GM18868 (cell line): ENCODE data around the gene KCNB1.

Source experiments
- ATAC-seq: cut with Tn5 transposase; IDR thresholded peaks from one replicate; pipeline ENCODE4 v1.9.1; 2021; ENCODE audit warnings: mild to moderate bottlenecking, moderate library complexity; ENCODE audit not compliant: unreplicated experiment

Gene KCNB1

DNA sequence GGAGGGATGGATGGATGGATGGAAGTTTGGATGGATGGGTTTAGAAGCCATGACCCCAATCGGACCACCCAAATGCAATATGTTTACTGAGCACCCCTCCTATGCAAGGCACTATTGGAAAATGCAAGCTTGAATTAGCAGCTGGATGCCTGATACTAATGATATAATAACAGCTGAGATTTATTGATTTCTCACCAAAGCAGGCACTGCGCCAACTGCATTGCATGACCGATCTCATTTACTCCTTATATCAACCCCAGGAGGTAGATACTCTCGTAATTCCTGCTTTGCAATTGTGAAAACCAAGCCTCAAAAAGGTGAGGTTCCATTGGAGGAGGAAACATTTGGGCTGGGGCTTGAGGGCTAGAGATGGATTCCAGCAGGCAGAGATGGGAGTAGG is 89.7 kb downstream of the KCNB1 start:
- no peak for ATAC-seq

DNA sequence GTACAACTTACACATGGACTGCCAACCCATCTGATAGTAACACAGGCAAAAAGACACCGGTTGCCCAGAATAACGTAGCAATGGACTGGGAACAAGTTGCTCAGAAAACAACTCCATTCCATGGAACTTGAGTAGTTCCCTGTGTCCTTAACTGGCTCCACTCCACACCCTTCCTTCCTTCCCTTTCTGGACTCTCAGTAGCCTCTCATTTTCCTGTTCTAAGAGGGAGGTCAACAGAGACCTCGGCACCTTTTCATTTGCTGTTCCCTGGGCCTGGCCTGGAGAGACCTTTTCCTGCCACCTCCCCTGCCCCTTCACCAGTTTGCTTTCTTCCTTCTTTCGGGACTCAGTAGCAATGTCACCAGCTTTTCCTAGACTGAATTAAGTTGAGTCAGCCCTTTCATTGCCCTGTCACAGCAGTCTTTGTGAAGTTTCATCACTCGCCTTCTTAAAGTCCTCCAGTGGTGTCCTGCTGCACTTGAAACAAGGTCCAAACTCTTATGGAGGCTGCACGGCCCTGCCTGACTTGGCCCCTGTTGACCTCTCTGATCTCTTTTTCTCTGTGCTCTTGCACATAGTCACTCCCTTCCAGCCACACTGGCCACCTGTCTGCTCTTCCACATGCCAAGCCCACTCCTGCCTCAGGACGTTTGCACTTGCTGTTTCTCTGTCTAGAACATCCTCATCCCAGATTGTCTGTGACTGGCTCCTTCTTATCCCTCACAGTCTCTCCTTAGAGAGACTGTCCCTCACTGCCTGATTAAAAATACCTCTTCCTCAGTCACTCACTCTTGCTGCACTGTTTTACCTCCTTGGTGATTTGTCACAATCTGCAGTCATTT is 90.8 kb downstream of the KCNB1 start:
- no peak for ATAC-seq

DNA sequence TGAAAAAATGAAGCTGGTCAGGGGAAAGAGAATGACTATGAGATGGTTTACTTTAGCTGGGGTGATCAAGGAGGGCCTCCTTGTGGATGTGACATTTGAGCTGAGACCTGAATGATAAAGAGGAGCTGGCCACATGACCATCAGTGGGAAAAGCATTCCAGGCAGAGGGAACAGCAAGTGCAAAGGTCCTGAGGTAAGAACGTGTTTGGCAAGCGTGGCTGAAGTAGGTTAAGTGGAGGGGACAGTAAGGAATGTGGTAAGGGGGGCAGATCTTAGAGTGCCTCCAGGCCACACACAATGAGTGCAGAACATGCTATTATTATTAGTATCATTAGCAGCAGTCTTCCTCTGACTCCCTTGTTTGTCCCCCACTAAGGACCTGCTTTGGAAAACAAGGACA is 92.6 kb downstream of the KCNB1 start:
- no peak for ATAC-seq

DNA sequence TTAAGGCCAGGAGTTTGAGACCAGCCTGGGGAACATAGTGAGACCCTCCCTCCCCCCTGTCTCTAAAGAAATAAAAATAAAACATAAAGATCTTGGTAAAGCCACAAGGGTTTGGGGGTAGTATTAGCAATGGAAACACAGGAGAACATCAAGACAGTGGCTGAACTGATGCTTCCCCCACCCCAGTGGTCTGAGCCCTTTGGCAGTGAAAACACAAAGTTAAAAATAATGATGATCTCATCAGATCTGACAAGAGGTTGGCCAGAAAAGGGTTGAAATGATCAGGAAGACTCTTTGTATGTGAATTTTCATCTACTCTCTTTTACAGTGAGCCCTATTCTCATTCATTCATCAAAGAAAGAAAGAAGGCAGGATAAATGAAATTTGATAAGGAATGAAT is 93.7 kb downstream of the KCNB1 start:
- no peak for ATAC-seq

DNA sequence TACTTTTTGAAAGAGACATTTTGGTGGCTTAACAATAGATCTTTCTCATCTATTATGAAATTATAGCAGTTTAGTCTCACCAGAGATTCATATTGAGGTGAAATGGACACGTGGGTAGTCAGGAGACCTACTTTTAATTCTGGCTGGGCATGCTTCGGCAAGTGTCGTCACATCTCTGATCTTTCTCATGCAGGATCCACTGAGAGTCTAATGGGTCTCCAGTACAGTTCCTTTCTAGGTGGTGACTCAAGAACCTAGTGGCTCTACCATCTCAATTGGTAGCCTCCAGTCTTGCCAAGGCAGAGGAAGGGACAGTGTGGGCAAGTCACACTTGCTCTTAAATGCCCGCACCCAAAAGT is 94.9 kb downstream of the KCNB1 start:
- no peak for ATAC-seq

DNA sequence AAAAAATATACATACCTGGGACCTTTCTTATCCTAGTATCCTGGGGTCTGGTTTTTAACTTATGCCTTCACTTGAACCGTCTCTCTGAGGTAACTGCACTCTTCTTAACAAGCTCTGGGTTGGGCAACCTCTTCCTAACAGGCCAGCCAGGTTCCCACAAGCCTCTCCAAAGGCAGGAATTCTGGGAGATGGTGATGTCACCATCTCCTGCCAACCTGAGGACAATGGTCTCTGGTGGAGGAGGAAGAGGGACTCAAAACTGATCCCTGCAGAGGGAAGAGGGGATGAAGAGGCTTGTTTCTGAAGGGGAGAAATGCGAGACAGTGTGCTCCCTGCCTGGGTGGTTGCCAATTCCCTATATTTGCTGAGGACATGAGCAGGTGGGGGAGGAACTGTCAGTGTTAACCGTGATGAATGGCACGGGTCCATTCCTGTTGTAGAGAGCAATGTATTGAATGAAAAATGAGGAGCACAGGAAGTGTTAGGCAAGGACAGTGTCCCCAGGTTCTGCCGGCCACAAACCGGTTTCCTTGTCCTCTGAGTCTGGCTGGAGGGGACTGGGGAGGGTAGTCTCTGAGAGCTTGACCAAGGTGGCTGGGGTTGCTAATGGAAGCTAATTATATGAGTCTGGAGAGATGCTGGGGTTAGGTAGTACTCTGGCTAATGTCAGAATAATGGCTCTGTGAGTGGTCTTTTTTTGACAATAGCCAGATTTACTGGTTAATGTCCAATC is 95.5 kb downstream of the KCNB1 start:
- ATAC-seq = no peak

DNA sequence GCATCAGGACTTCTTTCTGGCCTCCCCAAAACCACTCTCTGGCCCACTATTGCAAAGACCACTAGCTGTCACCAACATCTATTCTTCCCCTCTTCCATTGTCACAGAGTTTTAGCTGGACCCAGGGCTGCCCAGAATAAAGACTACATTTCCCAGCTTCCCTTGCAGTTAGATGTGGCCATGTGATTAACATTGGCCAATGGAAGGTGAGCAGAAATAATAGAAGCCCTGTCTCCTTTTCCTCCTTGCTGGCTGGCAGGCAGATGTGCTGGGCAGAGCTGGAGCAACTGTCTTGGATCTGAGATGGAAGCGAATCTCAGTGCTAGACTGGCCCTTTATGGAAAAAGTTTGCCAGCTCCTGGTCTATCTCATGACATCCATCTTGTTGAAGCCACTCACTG is 97.0 kb downstream of the KCNB1 start:
- no peak for ATAC-seq

DNA sequence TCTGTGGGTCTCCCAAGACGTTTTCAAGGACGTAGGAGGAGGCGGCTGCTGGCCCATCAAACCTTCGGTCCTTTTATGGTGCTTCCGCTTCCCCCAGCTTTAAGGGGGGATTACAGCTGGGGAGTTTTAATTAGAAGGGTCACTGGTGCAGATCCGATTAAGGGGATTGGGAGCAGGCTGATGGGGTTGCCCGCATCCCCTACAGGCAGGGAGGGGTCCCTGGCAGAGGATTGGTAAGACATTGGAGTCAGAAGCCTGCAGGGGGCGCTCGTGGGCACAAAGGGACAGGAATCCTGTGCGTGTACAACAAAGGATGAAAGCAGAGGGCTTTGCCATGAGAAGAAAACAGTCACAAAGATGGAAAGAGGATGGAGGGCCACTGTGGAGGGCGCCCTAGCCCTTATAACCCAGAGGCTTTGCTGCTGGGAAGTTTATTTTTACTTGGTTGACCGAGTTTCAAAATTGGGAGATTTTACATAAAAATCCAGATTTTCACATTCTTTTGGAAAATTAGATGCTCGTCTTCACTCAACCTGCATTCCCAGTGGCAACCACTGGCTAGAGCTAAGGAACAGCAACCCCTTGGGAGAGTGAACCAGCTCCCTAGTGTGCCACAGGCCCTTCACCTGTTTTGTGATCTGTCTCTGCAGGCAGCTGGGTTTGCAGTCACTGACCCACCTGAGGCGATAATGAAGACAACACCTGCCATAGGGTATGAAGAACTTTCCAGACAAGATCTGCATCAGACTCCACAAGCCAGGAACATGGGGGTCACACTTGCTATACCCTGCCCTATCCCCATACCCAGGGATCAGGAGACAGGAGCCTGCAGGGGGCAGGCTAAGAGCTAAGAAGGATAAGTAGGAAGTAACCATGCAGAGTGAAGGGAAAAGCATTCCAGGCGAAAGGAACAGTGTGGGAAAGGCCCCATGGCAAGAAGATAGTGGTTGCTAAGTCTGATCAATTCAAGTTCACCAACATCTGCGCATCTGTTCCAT is 97.7 kb downstream of the KCNB1 start:
- no peak for ATAC-seq

DNA sequence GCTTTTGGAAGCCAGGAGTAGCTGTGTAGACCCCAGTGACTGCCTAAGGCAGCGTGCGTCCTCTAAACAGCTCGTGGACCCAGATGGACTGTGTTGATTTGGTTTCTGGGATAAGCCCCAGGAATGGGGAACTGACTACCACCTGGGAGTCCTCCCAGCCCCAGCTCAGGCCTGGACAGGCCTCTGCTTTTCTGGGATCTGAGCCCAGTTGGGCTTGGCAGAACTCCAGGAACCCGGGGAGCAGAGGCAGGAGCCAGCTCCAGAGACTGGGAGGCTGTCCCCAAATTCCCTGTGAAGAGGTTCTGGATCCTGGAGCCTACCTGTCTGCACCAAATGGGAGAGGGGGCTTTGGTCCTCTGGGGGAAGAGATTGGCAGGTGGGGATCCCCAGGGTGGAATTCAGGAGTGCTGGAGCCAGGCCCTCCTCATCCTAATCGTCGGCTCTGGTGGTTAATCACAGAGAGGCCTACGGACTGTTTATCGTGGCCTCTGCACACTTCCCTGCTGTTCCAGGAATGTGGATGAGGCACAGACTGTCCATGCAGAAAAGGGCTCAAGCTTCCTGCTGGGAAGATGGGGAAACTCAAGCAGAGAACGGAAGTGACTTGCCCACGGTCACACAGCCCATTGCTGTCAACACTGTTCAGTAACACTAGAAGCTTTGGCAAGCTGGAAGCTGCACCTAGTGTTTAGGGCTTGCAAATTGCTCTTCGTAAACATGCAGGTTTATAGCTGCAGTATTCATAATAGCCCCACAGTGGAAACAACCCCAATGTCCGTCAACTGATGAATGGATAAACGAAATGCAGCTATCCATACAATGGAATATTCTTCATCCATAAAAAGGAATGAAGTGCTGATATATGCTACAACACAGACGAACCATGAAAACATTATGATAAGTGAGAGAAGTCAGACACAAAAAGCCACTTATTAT is 100.6 kb downstream of the KCNB1 start:
- no peak for ATAC-seq

DNA sequence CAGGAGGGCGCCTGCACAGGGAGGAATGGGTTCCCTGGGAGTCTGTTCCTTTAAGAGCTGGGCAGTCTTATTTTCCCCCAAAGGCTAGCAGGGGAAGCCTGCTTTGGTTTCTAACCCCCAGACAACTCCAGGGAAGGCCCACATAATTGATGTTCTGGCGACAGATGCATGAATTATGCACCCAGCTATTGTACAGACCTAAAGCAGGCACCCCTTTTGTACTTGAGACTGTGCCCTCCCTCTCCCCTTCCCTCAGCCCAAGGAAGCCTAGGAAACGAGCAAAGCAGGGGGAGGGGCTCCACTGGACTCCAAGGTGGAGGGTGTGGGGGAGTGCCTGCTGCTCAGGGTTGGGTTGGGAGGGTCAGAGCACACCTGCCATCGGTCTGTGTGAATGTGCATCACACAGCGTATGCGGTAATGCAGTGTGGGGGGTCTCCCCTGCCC is 102.1 kb downstream of the KCNB1 start:
- no peak for ATAC-seq

DNA sequence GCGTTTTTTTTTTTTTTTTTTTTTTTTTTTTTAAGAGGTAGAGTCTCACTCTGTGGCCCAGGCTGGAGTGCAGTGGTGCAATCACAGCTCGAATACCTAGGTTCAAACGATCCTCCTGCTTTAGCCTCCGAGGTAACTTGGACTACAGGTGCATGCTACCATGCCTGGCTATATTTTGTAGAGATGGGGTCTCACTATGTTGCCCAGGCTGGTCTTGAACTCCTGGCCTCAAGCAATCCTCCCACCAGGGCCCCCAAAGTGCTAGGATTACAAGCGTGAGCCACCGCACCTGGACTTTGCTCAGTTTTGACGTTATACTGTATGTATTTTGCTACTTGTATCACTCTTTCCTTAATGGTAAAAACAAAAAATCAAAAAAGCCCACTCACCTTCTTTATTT is 103.1 kb downstream of the KCNB1 start:
- ATAC-seq = no peak

DNA sequence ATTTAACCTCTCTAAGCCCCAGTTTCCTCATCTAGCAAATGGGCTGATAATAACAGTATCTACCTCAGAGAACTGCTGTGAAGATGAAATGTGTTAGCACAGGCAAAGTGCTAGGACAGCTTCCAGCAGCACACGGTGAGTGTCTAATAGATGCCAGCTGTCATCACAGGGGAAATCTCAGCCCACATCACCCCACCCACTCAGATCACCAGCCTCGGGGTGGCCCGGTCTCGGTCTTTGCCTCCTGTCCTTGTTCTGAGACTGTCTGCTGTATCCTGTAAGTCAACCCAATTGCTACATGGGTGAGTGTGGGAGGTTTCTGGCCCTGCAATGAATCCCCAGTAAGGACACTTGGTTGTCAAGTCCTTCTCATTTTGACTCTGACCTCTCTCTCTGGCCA is 105.1 kb downstream of the KCNB1 start:
- ATAC-seq = no peak

DNA sequence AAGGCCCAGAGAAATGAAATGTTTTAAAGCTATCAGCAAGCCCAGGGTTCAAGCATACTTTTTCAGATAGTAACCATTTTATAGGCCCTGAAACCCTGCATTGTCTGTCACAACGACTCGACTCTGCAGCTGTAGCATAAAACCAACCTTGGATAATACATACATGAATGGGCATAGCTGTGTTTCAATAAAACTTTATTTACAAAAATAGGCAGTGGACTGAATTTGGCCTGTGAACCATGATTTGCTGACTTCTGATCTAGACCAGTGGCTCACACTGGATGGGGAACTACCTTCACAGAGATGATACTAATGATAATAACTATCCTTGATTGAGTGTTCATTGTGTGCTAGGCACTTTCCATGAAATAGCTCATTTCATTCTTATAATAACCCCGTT is 107.3 kb downstream of the KCNB1 start:
- ATAC-seq = no peak

DNA sequence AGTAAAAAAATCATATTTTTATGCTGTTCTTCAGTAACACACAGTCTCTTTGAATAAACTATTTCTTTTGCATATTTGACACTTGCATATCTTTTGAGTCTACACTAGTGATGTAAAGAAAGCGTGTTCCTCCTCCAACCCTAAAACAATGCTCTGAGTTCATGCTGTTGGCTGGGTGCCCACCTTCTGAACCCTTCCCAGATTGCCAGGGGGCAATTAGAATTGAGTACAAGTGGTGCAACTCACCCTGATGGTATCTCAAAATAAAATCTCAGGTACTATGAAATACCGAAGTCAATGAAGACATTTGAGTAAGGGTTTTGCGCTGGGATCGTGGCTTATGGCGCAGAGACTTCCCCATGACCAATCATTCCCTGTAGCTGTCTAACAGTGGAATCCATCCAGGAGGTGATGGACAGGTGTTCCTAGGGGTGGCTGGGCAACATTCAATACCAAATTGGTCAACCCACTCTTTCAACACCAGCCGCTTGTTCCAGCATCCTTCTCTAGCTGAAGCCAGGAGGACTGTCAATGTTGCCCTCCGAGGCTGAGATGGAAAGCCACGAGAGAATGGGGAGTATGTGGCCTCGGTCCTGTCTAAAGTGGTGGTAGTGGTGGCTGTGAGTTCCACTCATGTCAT is 110.3 kb downstream of the KCNB1 start:
- no peak for ATAC-seq

DNA sequence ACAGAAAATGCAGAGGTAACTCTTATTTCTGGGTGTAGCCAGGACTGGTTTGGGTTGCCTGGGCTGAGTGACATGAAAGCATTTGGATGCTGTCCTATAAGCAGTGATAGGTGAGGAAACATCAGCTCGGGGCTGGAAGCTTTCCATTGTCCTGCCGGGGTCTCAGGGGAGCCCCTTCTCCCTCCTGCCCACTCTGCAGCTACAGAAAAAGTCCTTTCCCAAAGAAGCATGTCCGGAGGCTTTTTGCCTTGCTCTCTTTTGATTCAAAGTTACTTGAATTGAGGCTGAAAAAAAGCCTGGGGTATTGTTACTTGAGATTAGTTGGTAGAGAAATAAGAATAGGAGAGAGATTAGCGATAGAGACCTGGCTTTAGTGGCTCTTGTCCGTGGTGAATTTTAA is 113.9 kb downstream of the KCNB1 start:
- ATAC-seq = no peak

DNA sequence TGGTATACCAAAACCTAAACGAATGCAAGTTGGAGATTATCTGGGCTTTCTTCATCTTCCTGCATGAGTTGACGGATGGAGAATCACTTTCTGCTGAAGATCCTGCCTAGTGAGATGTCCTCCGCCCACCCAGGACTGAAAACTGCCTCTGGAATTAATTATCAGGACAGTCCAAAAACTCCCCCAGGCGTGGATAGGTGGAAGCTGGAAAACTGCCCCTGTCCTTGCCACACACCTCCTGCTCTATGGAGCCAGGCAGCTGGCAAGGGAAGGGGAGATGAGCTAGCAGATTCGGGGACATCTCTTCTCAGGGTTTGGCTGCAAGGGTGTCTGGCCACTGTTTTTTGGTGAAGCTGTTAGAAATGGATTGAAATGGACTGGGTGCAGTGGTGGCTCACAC is 115.4 kb downstream of the KCNB1 start:
- ATAC-seq = no peak

DNA sequence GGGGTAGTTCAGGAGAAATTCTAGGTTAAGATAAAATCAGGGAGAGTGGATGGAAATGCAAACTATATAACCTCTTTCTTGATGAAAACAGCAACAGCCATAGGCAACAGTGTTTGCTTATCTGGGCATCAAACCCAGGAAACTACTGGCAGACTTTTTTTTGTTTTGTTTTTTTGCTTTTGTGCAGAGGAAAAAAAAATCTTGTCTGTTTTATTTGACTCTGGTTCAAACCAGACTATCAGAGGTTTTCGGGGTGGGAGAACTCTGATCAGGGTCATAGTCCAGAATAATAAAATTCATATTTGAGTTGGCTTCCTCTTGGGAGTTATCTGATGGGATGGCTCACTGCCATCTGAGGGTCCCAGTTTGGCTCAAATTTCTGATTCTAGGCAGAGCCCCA is 115.8 kb downstream of the KCNB1 start:
- no peak for ATAC-seq

DNA sequence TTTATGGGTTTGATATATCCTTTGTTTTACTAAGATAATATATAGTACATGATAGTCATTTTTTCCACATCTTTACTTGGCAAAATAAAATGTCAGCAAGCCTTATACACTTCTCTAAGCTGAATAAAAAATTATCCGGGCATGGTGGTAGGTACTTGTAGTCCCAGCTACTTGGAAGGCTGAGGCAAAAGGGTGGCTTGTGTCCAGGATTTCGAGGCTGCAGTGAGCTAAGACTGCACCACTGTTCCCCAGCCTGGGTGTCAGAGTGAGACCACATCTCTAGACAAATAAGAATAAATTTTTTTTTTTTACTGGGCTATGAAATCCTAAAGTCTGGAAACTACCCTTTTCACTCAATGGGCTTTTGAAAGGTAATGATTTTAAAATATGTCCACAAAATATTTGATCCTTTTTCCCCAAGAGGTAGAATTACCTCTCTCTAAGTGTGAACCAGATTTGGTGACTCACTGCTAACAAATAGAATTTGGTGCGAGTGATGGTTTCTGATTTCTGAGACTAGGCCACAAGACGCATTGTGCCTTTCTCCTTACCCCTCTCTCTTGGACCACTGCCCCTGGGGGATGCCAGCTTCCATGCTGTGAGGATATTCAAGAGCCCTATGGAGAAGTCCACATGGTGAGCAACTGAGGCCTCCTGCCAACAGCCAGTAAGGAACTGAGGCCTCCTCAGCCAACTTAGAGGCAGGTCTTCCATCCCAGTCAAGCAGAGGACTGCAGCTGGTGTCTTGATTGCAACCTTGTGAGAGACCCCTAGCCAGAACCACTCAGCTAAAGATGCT is 120.4 kb downstream of the KCNB1 start:
- ATAC-seq = no peak
